HepG2 (cell line): Measurements from ENCODE around the gene NME4.

Source experiments
- MTF1 ChIP-seq: sonication (generic); formaldehyde crosslinking; IDR thresholded peaks from 2 replicates; pipeline ENCODE4 v1.5.0; 2020; ENCODE audit warnings: missing genetic modification reagents
- ZNF746 ChIP-seq: sonication (generic); formaldehyde crosslinking; IDR thresholded peaks from 2 replicates; pipeline ENCODE4 v1.8.0; 2022; ENCODE audit warnings: mild to moderate bottlenecking, missing genetic modification reagents
- TF ChIP-seq, protein P1 (sequence below): IDR thresholded peaks from 2 replicates; pipeline ENCODE4 v1.6.1; 2016; ENCODE audit warnings: mild to moderate bottlenecking, missing biosample characterization, missing genetic modification reagents

DNA sequence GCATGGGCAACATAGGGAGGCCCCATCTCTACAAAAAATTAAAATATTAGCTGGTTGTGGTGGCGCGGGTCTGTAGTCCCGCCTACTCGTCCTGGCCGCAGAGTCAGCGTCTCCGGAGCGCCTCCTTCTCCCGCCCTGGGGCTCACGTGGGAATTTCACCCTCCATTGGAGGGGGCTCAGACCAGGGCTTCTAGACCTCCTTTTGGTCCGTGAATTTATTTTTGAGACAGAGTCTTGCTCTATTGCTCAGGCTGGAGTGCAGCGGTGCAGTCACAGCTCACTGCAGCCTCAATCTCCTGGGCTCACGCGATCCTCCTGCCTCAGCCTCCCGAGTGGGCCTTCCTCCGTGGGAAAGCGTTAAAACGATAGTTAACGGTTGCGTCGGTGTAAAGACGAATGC is 394 bp upstream of the NME4 start:
- TF ChIP-seq, protein P1, sequence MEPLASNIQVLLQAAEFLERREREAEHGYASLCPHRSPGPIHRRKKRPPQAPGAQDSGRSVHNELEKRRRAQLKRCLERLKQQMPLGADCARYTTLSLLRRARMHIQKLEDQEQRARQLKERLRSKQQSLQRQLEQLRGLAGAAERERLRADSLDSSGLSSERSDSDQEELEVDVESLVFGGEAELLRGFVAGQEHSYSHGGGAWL (CRISPR knock-in tag) = 0 out of 2 replicates have a peak, but pooled peaks have one; percentile 38
- TF ChIP-seq ZNF746 (CRISPR knock-in tag) (no peak), MTF1 (CRISPR knock-in tag) (no peak)
